Activated T-helper 2 cell treated with anti-CD3 and anti-CD28 coated beads, Interferon-gamma antibody, Interleukin-2, Interleukin-4, amounts not matched to agents 10 μg/mL and 5 μg/mL and 100 μg/mL, durations not matched to agents 14 hours and 24 hours and 36 hours (primary cell): ENCODE data around the gene ITGB5. TPM values are rescaled to one million over a fixed set of nuclear protein-coding genes. Genes with fewer than 3 reads are reported as not detected.

ENCODE experiments used
- DNase-seq: peaks from one replicate; pipeline ENCODE4 v3.0.0; 2021; ENCODE audit warnings: low spot score
- H3K27ac Mint-ChIP-seq: one replicate; pipeline ENCODE4 v1.8.0; 2021; ENCODE audit warnings: mixed read lengths
- H3K27me3 Mint-ChIP-seq: one replicate; pipeline ENCODE4 v1.8.0; 2021; ENCODE audit warnings: low read depth, mixed read lengths
- H3K36me3 Mint-ChIP-seq: one replicate; pipeline ENCODE4 v1.8.0; 2021; ENCODE audit warnings: low read depth, mixed read lengths
- H3K4me1 Mint-ChIP-seq: one replicate; pipeline ENCODE4 v1.8.0; 2021; ENCODE audit warnings: low read depth, mixed read lengths
- H3K4me3 Mint-ChIP-seq: one replicate; pipeline ENCODE4 v1.8.0; 2021; ENCODE audit warnings: low read depth, mild to moderate bottlenecking, moderate library complexity, mixed read lengths
- H3K9me3 Mint-ChIP-seq: one replicate; pipeline ENCODE4 v1.8.0; 2021; ENCODE audit warnings: mixed read lengths
- intact Hi-C: fragments of 100-400 bp; cut with micrococcal nuclease; formaldehyde crosslinking; loops from one replicate; pipeline ENCODE4 v1.15.1; 2023
- total RNA-seq: library from RNA; stranded (reverse); gene quantifications from 2 replicates; pipeline ENCODE4 v1.2.3, GENCODE V29; 2022

The ITGB5 gene
- total RNA-seq, 1 donor from 2014 or later, result 4.3 TPM

GRCh38 chr3:124804875-124805274 is 82.3 kb downstream of the ITGB5 start:
- no peak overlapping the region for H3K27ac Mint-ChIP-seq

GRCh38 chr3:124802702-124803101 is 84.5 kb downstream of the ITGB5 start:
- no peak overlapping the region for H3K27ac Mint-ChIP-seq
- intact Hi-C loops, result no loop called here
- no peaks in the 10 kb centered on the region for H3K4me1 Mint-ChIP-seq
- no peak overlapping the region for H3K4me3 Mint-ChIP-seq
- peaks cover 6% of the 10 kb centered on the region for H3K27me3 Mint-ChIP-seq
- no peaks in the 10 kb centered on the region for H3K36me3 Mint-ChIP-seq
- H3K9me3 Mint-ChIP-seq, result no peaks in the 10 kb centered on the region
- DNase-seq, result no peak

More at GRCh38 chr3:124804875-124805274, 82.3 kb downstream of the ITGB5 start:
- no peaks in the 10 kb centered on the region for H3K36me3 Mint-ChIP-seq
- H3K4me3 Mint-ChIP-seq, result no peak overlapping the region
- H3K27me3 Mint-ChIP-seq, result peaks cover 9% of the 10 kb centered on the region
- DNase-seq, result no peak
- intact Hi-C loops, result no loop called here
- H3K9me3 Mint-ChIP-seq, result no peaks in the 10 kb centered on the region
- no peaks in the 10 kb centered on the region for H3K4me1 Mint-ChIP-seq

- Mint-ChIP-seq H3K27ac (no peak overlapping the region), H3K4me3 (no peak overlapping the region), H3K27me3 (peaks cover 6% of the 10 kb centered on the region), H3K4me1 (no peaks in the 10 kb centered on the region), H3K9me3 (no peaks in the 10 kb centered on the region), H3K36me3 (no peaks in the 10 kb centered on the region)
- DNase-seq, result no peak
- intact Hi-C loops, result no loop called here
Observed at GRCh38 chr3:124802061-124802698, 85.0 kb downstream of the ITGB5 start.

GRCh38 chr3:124800511-124801258 is 86.5 kb downstream of the ITGB5 start:
- Mint-ChIP-seq H3K9me3 (no peaks in the 10 kb centered on the region), H3K4me3 (no peak overlapping the region), H3K4me1 (no peaks in the 10 kb centered on the region), H3K36me3 (no peaks in the 10 kb centered on the region), H3K27me3 (peaks cover 6% of the 10 kb centered on the region), H3K27ac (no peak overlapping the region)
- DNase-seq, result no peak
- intact Hi-C loops, result no loop called here

- Mint-ChIP-seq H3K27me3 (peaks cover 3% of the 10 kb centered on the region), H3K4me1 (no peaks in the 10 kb centered on the region), H3K36me3 (no peaks in the 10 kb centered on the region), H3K9me3 (no peaks in the 10 kb centered on the region), H3K4me3 (no peak overlapping the region), H3K27ac (no peak overlapping the region)
- DNase-seq, result no peak
- intact Hi-C loops, result no loop called here
Observed at GRCh38 chr3:124800076-124800475, 87.1 kb downstream of the ITGB5 start.

- H3K27ac Mint-ChIP-seq, result no peak overlapping the region
- intact Hi-C loops, result no loop called here
- no peaks in the 10 kb centered on the region for H3K9me3 Mint-ChIP-seq
- DNase-seq, result no peak
- H3K4me3 Mint-ChIP-seq, result no peak overlapping the region
- no peaks in the 10 kb centered on the region for H3K4me1 Mint-ChIP-seq
- H3K27me3 Mint-ChIP-seq, result peaks cover 3% of the 10 kb centered on the region
- H3K36me3 Mint-ChIP-seq, result no peaks in the 10 kb centered on the region
Observed at GRCh38 chr3:124799676-124800075, 87.5 kb downstream of the ITGB5 start.

GRCh38 chr3:124797426-124797945 is 89.7 kb downstream of the ITGB5 start:
- no peak for DNase-seq
- Mint-ChIP-seq H3K27ac (no peak overlapping the region), H3K4me3 (no peak overlapping the region), H3K36me3 (no peaks in the 10 kb centered on the region), H3K9me3 (no peaks in the 10 kb centered on the region), H3K4me1 (no peaks in the 10 kb centered on the region), H3K27me3 (peaks cover 3% of the 10 kb centered on the region)
- intact Hi-C loops, result no loop called here

GRCh38 chr3:124796477-124796876 is 90.7 kb downstream of the ITGB5 start:
- intact Hi-C loops, result no loop called here
- Mint-ChIP-seq H3K36me3 (no peaks in the 10 kb centered on the region), H3K27me3 (peaks cover 5% of the 10 kb centered on the region)

GRCh38 chr3:124793054-124793739 is 94.0 kb downstream of the ITGB5 start:
- peaks cover 7% of the 10 kb centered on the region for H3K27me3 Mint-ChIP-seq
- H3K4me1 Mint-ChIP-seq, result peaks cover 9% of the 10 kb centered on the region
- H3K4me3 Mint-ChIP-seq, result no peak overlapping the region
- H3K27ac Mint-ChIP-seq, result no peak overlapping the region
- no peak for DNase-seq
- intact Hi-C loops, result no loop called here
- H3K36me3 Mint-ChIP-seq, result no peaks in the 10 kb centered on the region
- no peaks in the 10 kb centered on the region for H3K9me3 Mint-ChIP-seq

More at GRCh38 chr3:124796477-124796876, 90.7 kb downstream of the ITGB5 start:
- Mint-ChIP-seq H3K9me3 (no peaks in the 10 kb centered on the region), H3K27ac (no peak overlapping the region), H3K4me3 (no peak overlapping the region), H3K4me1 (peaks cover 5% of the 10 kb centered on the region)
- DNase-seq, result no peak

GRCh38 chr3:124792341-124793040 is 94.7 kb downstream of the ITGB5 start:
- Mint-ChIP-seq H3K4me1 (peaks cover 9% of the 10 kb centered on the region), H3K27me3 (peaks cover 7% of the 10 kb centered on the region), H3K36me3 (no peaks in the 10 kb centered on the region), H3K27ac (no peak overlapping the region), H3K4me3 (no peak overlapping the region), H3K9me3 (no peaks in the 10 kb centered on the region)
- intact Hi-C loops, result no loop called here
- no peak for DNase-seq

GRCh38 chr3:124791639-124792151 is 95.5 kb downstream of the ITGB5 start:
- Mint-ChIP-seq H3K9me3 (no peaks in the 10 kb centered on the region), H3K36me3 (no peaks in the 10 kb centered on the region), H3K4me3 (no peak overlapping the region), H3K27ac (no peak overlapping the region), H3K4me1 (peaks cover 14% of the 10 kb centered on the region), H3K27me3 (peaks cover 7% of the 10 kb centered on the region)
- no peak for DNase-seq
- intact Hi-C loops, result no loop called here

- intact Hi-C loops, result no loop called here
- Mint-ChIP-seq H3K9me3 (no peaks in the 10 kb centered on the region), H3K36me3 (no peaks in the 10 kb centered on the region), H3K27me3 (peaks cover 7% of the 10 kb centered on the region), H3K4me1 (peaks cover 18% of the 10 kb centered on the region), H3K27ac (no peak overlapping the region), H3K4me3 (no peak overlapping the region)
- DNase-seq, result no peak
Observed at GRCh38 chr3:124791142-124791541, 96.0 kb downstream of the ITGB5 start.
